ENCODE results near the gene CPM.

CPM gene

GRCh38 chr12:68932961-68933893, at the start of gene CPM:
CPM (minus strand) TSS chr12:68933171; CDS start chr12:68932837, 334 bp downstream.
- DNase-seq (ENCODE audit: low spot score) = peak; percentile 70

- DNase-seq (ENCODE audit: low spot score) = no peak
Measured at GRCh38 chr12:68981516-68981915, 48.5 kb upstream of the CPM start.

- DNase-seq (ENCODE audit: low spot score) = no peak
Measured at GRCh38 chr12:68980476-68981212, 47.7 kb upstream of the CPM start.

- no peak for DNase-seq (ENCODE audit: low spot score)
Measured at GRCh38 chr12:68978678-68979077, 45.7 kb upstream of the CPM start.

- no peak for DNase-seq (ENCODE audit: low spot score)
Measured at GRCh38 chr12:68977909-68978610, 45.1 kb upstream of the CPM start.

- no peak for DNase-seq (ENCODE audit: low spot score)
Measured at GRCh38 chr12:68977335-68977734, 44.4 kb upstream of the CPM start.

GRCh38 chr12:68976395-68976841, 43.4 kb upstream of the CPM start:
- no peak for DNase-seq (ENCODE audit: low spot score)

GRCh38 chr12:68975811-68976210, 42.8 kb upstream of the CPM start:
- no peak for DNase-seq (ENCODE audit: low spot score)

- no peak for DNase-seq (ENCODE audit: low spot score)
Measured at GRCh38 chr12:68972595-68972994, 39.6 kb upstream of the CPM start.

GRCh38 chr12:68971404-68971803, 38.4 kb upstream of the CPM start:
- no peak for DNase-seq (ENCODE audit: low spot score)

- DNase-seq (ENCODE audit: low spot score) = no peak
Measured at GRCh38 chr12:68970951-68971350, 38.0 kb upstream of the CPM start.

- no peak for DNase-seq (ENCODE audit: low spot score)
Measured at GRCh38 chr12:68970306-68970705, 37.3 kb upstream of the CPM start.

GRCh38 chr12:68967046-68967445, 34.1 kb upstream of the CPM start:
- no peak for DNase-seq (ENCODE audit: low spot score)

GRCh38 chr12:68963856-68964745, 31.1 kb upstream of the CPM start:
- no peak for DNase-seq (ENCODE audit: low spot score)

- no peak for DNase-seq (ENCODE audit: low spot score)
Measured at GRCh38 chr12:68962877-68963855, 30.2 kb upstream of the CPM start.

- DNase-seq (ENCODE audit: low spot score) = no peak
Measured at GRCh38 chr12:68959891-68960464, 27.0 kb upstream of the CPM start.

- DNase-seq (ENCODE audit: low spot score) = no peak
Measured at GRCh38 chr12:68959143-68959858, 26.3 kb upstream of the CPM start.

GRCh38 chr12:68958322-68958721, 25.4 kb upstream of the CPM start:
- DNase-seq (ENCODE audit: low spot score) = no peak

- no peak for DNase-seq (ENCODE audit: low spot score)
Measured at GRCh38 chr12:68957273-68957672, 24.3 kb upstream of the CPM start.
